ENCODE results near the gene UMAD1.

DNA sequence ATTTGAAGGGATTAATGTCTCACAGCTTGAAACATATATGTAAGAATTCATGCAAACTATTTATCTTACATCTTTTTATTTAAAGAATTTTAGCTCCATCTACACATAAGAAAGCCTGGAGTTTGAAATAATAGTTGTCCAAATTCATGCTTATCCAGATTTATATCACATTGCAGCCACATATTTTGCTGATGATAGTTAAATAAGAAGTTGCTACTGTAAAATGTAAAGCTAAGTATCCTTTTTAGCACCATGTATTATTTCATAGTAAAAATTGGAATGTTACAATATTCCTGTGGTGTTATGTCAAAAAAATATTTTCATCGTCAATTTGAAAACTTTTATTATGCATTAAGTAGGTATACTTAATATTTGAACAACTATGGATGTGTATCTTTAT, 27.3 kb upstream of the UMAD1 start:
- TF ChIP-seq, protein P1, sequence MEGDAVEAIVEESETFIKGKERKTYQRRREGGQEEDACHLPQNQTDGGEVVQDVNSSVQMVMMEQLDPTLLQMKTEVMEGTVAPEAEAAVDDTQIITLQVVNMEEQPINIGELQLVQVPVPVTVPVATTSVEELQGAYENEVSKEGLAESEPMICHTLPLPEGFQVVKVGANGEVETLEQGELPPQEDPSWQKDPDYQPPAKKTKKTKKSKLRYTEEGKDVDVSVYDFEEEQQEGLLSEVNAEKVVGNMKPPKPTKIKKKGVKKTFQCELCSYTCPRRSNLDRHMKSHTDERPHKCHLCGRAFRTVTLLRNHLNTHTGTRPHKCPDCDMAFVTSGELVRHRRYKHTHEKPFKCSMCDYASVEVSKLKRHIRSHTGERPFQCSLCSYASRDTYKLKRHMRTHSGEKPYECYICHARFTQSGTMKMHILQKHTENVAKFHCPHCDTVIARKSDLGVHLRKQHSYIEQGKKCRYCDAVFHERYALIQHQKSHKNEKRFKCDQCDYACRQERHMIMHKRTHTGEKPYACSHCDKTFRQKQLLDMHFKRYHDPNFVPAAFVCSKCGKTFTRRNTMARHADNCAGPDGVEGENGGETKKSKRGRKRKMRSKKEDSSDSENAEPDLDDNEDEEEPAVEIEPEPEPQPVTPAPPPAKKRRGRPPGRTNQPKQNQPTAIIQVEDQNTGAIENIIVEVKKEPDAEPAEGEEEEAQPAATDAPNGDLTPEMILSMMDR (IDR thresholded peaks at IDR 0.05): no peak
- no peak for TF ChIP-seq POLR2A (IDR thresholded peaks at IDR 0.05)
